GM12873 (cell line): ENCODE measurements around the gene KIF1B.

Source experiments
- CTCF ChIP-seq: IDR thresholded peaks from 2 replicates; pipeline ENCODE4 v1.5.1; 2012; ENCODE audit warnings: low read depth, mild to moderate bottlenecking, moderate library complexity, low read length, control low read depth; ENCODE audit not compliant: insufficient read depth; ENCODE audit errors: missing control alignments

KIF1B gene

GRCh38 chr1:10228528-10228927, 18.2 kb downstream of the KIF1B start:
- TF ChIP-seq CTCF = no peak

DNA sequence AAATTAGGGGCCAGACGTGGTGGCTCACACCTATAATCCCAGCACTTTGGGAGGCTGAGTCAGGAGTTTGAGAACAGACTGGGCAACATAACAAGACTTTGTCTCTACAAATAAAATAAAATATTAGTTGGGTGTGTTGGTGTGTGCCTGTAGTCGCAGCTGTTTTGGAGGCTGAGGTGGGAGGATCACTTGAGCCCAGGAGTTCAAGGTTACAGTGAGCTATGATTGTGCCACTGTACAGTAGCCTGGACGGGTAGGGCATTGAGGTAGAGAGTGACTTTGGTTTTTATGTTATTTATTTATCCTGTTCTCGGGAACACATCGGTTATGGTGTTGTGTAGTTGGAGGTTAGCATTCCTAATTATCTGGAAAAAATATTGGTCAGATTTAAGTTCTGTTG, 19.5 kb downstream of the KIF1B start:
- TF ChIP-seq CTCF = no peak

GRCh38 chr1:10232163-10232562, 21.8 kb downstream of the KIF1B start:
- TF ChIP-seq CTCF = no peak

- TF ChIP-seq CTCF = no peak
Observed at GRCh38 chr1:10236405-10237156, 26.2 kb downstream of the KIF1B start.

- no peak for TF ChIP-seq CTCF
Observed at GRCh38 chr1:10237157-10237539, 26.8 kb downstream of the KIF1B start.

- no peak for TF ChIP-seq CTCF
Observed at GRCh38 chr1:10242135-10242534, 31.8 kb downstream of the KIF1B start.

- TF ChIP-seq CTCF = no peak
Observed at GRCh38 chr1:10242811-10243210, 32.4 kb downstream of the KIF1B start.

- no peak for TF ChIP-seq CTCF
Observed at GRCh38 chr1:10245674-10246073, 35.3 kb downstream of the KIF1B start.
